SU-DHL-6 (cell line): ENCODE data around the gene TMEM38A.

Experiments used
- CTCF ChIP-seq: fragments of 200-600 bp; sonication (generic); IDR thresholded peaks from one replicate; pipeline ENCODE4 v1.5.1; 2017; ENCODE audit warnings: antibody characterized with exemption, mild to moderate bottlenecking, low read length, moderate library complexity; ENCODE audit not compliant: insufficient read depth, poor library complexity, severe bottlenecking
- EZH2phosphoT487 ChIP-seq: fragments of 200-600 bp; sonication (generic), shearing (Covaris generic); conservative IDR thresholded peaks from 2 replicates; pipeline ENCODE4 v1.6.1; 2018; ENCODE audit warnings: mild to moderate bottlenecking, antibody characterized with exemption, low read length, moderate library complexity, mixed read lengths

DNA sequence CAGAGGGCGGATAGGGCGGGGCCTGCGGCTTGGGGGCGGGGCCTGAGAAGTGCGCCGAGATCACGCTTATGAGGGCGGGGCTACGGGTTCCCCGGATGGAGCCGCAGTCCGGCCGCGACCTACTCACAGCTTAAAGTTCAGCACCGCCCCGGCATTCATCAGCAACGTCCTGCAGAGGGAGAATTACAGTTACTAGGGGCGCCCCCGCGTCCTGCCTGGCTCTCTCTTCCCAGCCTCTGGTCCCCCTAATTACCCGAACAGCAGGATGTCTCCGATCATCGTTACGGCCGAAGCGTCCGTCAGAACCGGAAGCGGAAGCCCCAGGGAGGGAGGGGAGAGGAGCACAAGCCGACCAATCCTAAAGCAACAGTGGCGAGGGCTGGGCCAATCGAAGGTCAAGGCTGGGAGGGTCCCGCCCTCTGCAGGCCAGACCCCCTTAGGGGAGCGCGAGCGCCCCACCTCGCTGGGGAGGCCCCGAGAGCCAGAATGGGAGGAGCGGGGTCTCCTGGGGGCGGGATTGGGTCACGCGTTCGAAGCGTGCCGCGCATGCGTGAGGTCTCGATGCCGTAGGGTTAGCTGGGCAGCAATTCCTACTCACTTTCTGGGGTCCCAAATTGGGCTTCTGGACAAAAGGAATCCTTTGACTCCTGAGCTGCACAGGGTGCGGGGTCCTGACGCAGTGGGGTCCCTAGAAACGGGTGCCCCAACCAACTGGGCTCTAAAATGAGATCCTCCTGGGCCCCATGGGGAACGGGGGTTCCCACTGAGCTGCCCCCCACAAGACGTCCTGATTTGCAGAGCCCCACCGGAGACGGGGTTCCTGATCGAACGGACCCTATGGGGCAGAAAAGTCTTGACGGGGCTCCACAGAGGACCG lies 869 bp upstream of the TMEM38A start, which contains the start of gene SMIM7:
- peak; percentile 23 for TF ChIP-seq CTCF
- TF ChIP-seq EZH2phosphoT487 = no peak
